K562 (cell line): ENCODE measurements around the gene FSD1L. TPM values are rescaled to one million over a fixed set of nuclear protein-coding genes. Genes with fewer than 3 reads are reported as not detected.

ENCODE experiments used
- ARID1B ChIP-seq: fragments of 450-650 bp; IDR thresholded peaks from 2 replicates; pipeline ENCODE4 v1.6.1; 2016; ENCODE audit warnings: antibody characterized with exemption, mild to moderate bottlenecking, inconsistent platforms
- CREB5 ChIP-seq: fragments of 250-450 bp; sonication (Bioruptor Pico); IDR thresholded peaks from 2 replicates; pipeline ENCODE4 v1.5.0; 2020; ENCODE audit warnings: mild to moderate bottlenecking
- CTCF ChIP-seq, 3 experiments: IDR thresholded peaks in 2 of 3; conservative IDR thresholded peaks in 1 of 3; 2 replicates each; pipeline ENCODE4 v1.5.1; 2011 to 2012; ENCODE audit warnings: low read length in 3 of 3, mild to moderate bottlenecking in 3 of 3, control low read depth in 2 of 3, improper control_type of control experiment in 1 of 3, inconsistent platforms in 1 of 3, low read depth in 1 of 3, mixed read lengths in 1 of 3, moderate library complexity in 1 of 3; ENCODE audit not compliant: insufficient read depth in 2 of 3
- HDAC6 ChIP-seq: IDR thresholded peaks from 2 replicates; pipeline ENCODE4 v1.6.1; 2012; ENCODE audit warnings: low read depth, mild to moderate bottlenecking, control low read depth, inconsistent platforms, low read length, moderate library complexity
- KAT7 ChIP-seq: sonication (generic); formaldehyde crosslinking; IDR thresholded peaks from 2 replicates; pipeline ENCODE4 v1.8.0; 2022; ENCODE audit warnings: missing genetic modification reagents, mild to moderate bottlenecking, borderline replicate concordance
- KDM1A ChIP-seq, 2 experiments: fragments of 450-650 bp; IDR thresholded peaks; 2 replicates each; pipeline ENCODE4 v1.6.1; 2016; ENCODE audit warnings: mild to moderate bottlenecking in 2 of 2
- POLR3G ChIP-seq: IDR thresholded peaks from 2 replicates; pipeline ENCODE4 v1.6.1; 2011; ENCODE audit not compliant: insufficient read length, insufficient replicate concordance; ENCODE audit errors: extremely low read depth
- SRSF9 ChIP-seq: fragments of 200-400 bp; formaldehyde crosslinking; IDR thresholded peaks from 2 replicates; pipeline ENCODE4 v1.6.1; 2017; ENCODE audit warnings: low read depth, low read length, borderline replicate concordance
- polyA plus RNA-seq, 8 experiments: library from polyadenylated mRNA; depleted of rRNA in 4 of 8; stranded (reverse) in 5 of 8; unstranded in 3 of 8; fragments of >200 nt; fragmentation: Nextera tagmentation in 2 of 8; fragmentation: Illumina TruSeq in 1 of 8; extraction: Ambion mirVana in 2 of 8; extraction: Trizol in 1 of 8; gene quantifications; 2 replicates each; pipeline versions ENCODE4 v1.2.1 to v1.2.3, GENCODE V29; 2011 to 2014; ENCODE audit warnings: inconsistent platforms in 1 of 8, missing spikeins in 1 of 8
- total RNA-seq, 7 experiments: library from RNA; depleted of rRNA in 6 of 7; stranded (reverse); fragments of >200 nt in 6 of 7; fragmentation: Illumina TruSeq in 2 of 7; extraction: Trizol in 2 of 7; gene quantifications; 2 replicates each; pipeline versions ENCODE4 v1.2.1 to v1.2.3, GENCODE V29; 2011 to 2021; ENCODE audit warnings: low replicate concordance in 1 of 7
- TF ChIP-seq, protein P1 (sequence below): sonication (generic); formaldehyde crosslinking; IDR thresholded peaks from 2 replicates; pipeline ENCODE4 v1.8.1; 2023; ENCODE audit warnings: mild to moderate bottlenecking, missing genetic modification reagents
- TF ChIP-seq, protein P2 (sequence below), 2 experiments: fragments of 450-650 bp; formaldehyde crosslinking in 1 of 2; IDR thresholded peaks; 2 replicates each; pipeline versions ENCODE4 v1.4.0 to v1.6.1; 2014 to 2020; ENCODE audit warnings: mild to moderate bottlenecking in 2 of 2, borderline replicate concordance in 1 of 2, low read depth in 1 of 2

Gene FSD1L
- total and polyA plus RNA-seq, 9 of the 15 experiments (the other 6 are each of a cell fraction or from before 2014, with no cell fraction given): 0.95 to 4.2 (median 2.1) TPM

DNA sequence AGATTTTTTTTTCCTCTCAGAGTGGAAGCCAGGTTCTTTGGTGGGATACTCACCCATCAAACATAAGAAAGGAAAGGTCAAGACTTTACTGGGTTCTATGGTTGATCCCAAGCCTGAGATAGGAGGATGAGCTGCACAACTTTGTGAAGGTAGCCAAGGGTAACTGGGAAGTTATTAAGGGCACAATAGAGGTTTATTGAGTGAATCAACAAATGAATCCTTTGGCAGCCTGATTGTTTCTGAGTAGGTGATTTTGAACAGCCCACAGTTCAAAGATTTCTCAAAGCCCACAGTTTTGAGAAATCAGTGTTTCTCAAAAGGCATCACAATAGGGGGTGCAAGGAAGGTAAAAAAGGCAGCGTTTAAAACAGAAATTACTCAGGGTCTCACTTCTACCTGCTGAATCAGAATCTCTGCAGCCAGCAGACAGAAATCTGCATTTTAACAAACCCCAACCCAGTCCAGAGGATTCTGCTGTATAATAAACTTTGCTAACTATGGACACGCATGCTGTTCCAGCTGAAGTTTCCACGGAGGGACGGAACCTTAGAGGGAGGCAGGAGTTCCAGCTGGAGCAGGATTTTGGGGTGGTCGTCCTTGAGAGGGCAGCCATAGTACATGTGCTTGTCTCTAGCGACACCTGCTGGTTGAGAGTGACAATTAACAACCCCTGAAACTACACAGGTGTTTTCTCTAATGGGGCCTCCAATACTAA, 32.7 kb upstream of the FSD1L start (continued):
- TF ChIP-seq ARID1B (no peak), HDAC6 (no peak), KDM1A (IDR thresholded peaks at IDR 0.05) (no peak), CREB5 (CRISPR knock-in tag) (no peak), KAT7 (CRISPR knock-in tag) (no peak), POLR3G (no peak), SRSF9 (no peak), CTCF (IDR thresholded peaks at IDR 0.05 in 2 of 3, conservative IDR thresholded peaks at IDR 0.05 in 1 of 3; ENCODE audit: insufficient read depth in 2 of 3, low read depth in 1 of 3, low read length in 3 of 3) (peak; percentile 71 to 87 (median 84))
- TF ChIP-seq, protein P1, sequence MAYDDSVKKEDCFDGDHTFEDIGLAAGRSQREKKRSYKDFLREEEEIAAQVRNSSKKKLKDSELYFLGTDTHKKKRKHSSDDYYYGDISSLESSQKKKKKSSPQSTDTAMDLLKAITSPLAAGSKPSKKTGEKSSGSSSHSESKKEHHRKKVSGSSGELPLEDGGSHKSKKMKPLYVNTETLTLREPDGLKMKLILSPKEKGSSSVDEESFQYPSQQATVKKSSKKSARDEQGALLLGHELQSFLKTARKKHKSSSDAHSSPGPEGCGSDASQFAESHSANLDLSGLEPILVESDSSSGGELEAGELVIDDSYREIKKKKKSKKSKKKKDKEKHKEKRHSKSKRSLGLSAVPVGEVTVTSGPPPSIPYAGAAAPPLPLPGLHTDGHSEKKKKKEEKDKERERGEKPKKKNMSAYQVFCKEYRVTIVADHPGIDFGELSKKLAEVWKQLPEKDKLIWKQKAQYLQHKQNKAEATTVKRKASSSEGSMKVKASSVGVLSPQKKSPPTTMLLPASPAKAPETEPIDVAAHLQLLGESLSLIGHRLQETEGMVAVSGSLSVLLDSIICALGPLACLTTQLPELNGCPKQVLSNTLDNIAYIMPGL: no peak
- TF ChIP-seq, protein P2, sequence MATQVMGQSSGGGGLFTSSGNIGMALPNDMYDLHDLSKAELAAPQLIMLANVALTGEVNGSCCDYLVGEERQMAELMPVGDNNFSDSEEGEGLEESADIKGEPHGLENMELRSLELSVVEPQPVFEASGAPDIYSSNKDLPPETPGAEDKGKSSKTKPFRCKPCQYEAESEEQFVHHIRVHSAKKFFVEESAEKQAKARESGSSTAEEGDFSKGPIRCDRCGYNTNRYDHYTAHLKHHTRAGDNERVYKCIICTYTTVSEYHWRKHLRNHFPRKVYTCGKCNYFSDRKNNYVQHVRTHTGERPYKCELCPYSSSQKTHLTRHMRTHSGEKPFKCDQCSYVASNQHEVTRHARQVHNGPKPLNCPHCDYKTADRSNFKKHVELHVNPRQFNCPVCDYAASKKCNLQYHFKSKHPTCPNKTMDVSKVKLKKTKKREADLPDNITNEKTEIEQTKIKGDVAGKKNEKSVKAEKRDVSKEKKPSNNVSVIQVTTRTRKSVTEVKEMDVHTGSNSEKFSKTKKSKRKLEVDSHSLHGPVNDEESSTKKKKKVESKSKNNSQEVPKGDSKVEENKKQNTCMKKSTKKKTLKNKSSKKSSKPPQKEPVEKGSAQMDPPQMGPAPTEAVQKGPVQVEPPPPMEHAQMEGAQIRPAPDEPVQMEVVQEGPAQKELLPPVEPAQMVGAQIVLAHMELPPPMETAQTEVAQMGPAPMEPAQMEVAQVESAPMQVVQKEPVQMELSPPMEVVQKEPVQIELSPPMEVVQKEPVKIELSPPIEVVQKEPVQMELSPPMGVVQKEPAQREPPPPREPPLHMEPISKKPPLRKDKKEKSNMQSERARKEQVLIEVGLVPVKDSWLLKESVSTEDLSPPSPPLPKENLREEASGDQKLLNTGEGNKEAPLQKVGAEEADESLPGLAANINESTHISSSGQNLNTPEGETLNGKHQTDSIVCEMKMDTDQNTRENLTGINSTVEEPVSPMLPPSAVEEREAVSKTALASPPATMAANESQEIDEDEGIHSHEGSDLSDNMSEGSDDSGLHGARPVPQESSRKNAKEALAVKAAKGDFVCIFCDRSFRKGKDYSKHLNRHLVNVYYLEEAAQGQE (IDR thresholded peaks at IDR 0.05; ENCODE audit: borderline replicate concordance): peak; percentile 86
- TF ChIP-seq, protein P2 (CRISPR knock-in tag; IDR thresholded peaks at IDR 0.05; ENCODE audit: low read depth): no peak
